ENCODE data around the gene TNS2. TPM values are rescaled to one million over a fixed set of nuclear protein-coding genes. Genes with fewer than 3 reads are reported as not detected.

The TNS2 gene
- total and polyA plus RNA-seq, 11 donors = 56.0 to 193 (median 88.4) TPM

GRCh38 chr12:53052419-53053217, 2.8 kb downstream of the TNS2 start:
- WGBS, 4 donors = 19 to 30% (median 23%) methylated on average over 11 of the region's 11 CpGs
- peaks cover 0 to 49% (median 31%) of the 10 kb centered on the region in 9 donors for H3K36me3 ChIP-seq
- H3K27me3 ChIP-seq = no peaks in the 10 kb centered on the region
- peak overlapping the region; percentile 64 to 81 (median 72) for H3K4me3 ChIP-seq
- H3K4me1 ChIP-seq = peaks cover 7 to 87% (median 64%) of the 10 kb centered on the region in 12 donors
- intact Hi-C loops (cut with DNase I) = loop anchor here in 1 of 10 donors (5.0 kb wide), 1 partner anchor 45 kb away; the partner anchor contains the start of gene IGFBP6
- peak in 2 of 12 donors; percentile 4 to 14 for TF ChIP-seq CTCF (IDR thresholded peaks at IDR 0.05)
- TF ChIP-seq POLR2A (IDR thresholded peaks at IDR 0.05) = peak in 1 of 2 donors; percentile 45
- peak overlapping the region; percentile 96 to 100 (median 98) for H3K27ac ChIP-seq
- ATAC-seq (peak; percentile 39 to 54 (median 42)), DNase-seq (peak; percentile 93 to 96 (median 94))
- H3K9me3 ChIP-seq = no peaks in the 10 kb centered on the region

- TF ChIP-seq CTCF (IDR thresholded peaks at IDR 0.05) = peak; percentile 46 to 74 (median 60)
- no peak for TF ChIP-seq POLR2A (IDR thresholded peaks at IDR 0.05)
- peaks cover 7 to 84% (median 58%) of the 10 kb centered on the region in 12 donors for H3K4me1 ChIP-seq
- H3K36me3 ChIP-seq = peaks cover 0 to 57% (median 39%) of the 10 kb centered on the region in 9 donors
- DNase-seq (peak in 3 of 5 donors; percentile 68 to 76 (median 71)), ATAC-seq (peak in 3 of 4 donors; percentile 1 to 19 (median 17))
- H3K27ac ChIP-seq = peak overlapping the region; percentile 96 to 100 (median 98)
- H3K27me3 ChIP-seq = no peaks in the 10 kb centered on the region
- peak overlapping the region; percentile 5 to 81 (median 72) for H3K4me3 ChIP-seq
- 35 to 38% (median 37%) methylated on average over 14 to 16 of the region's 16 CpGs for WGBS, 4 donors
- no peaks in the 10 kb centered on the region for H3K9me3 ChIP-seq
- intact Hi-C loops (cut with DNase I) = loop anchor here in 1 of 10 donors (5.0 kb wide), 1 partner anchor 44 kb away; the partner anchor contains the start of gene IGFBP6
These were observed 3.6 kb downstream of the TNS2 start for GRCh38 chr12:53053218-53054111.

- Histone ChIP-seq H3K27me3 (no peaks in the 10 kb centered on the region), H3K4me1 (peaks cover 7 to 84% (median 51%) of the 10 kb centered on the region in 12 donors), H3K36me3 (peaks cover 0 to 64% (median 48%) of the 10 kb centered on the region in 9 donors), H3K9me3 (no peaks in the 10 kb centered on the region), H3K27ac (peak overlapping the region; percentile 14 to 100 (median 98)), H3K4me3 (peak overlapping the region; percentile 5 to 81 (median 72))
- ATAC-seq = peak; percentile 45 to 70 (median 70)
- peak; percentile 92 to 95 (median 95) for DNase-seq
- whole genome bisulfite sequencing, 4 donors = 12 to 18% (median 15%) methylated on average over 31 to 48 of the region's 48 CpGs
- intact Hi-C loops (cut with DNase I) = loop anchor here in 1 of 10 donors (5.0 kb wide), 1 partner anchor 43 kb away; the partner anchor contains the start of gene IGFBP6
- TF ChIP-seq CTCF (IDR thresholded peaks at IDR 0.05) = no peak
- TF ChIP-seq POLR2A (IDR thresholded peaks at IDR 0.05) = no peak
These were observed 4.4 kb downstream of the TNS2 start for GRCh38 chr12:53054112-53054878.

All from heart left ventricle (tissue), 16 donors.